Large intestine (tissue), 12 donors: ENCODE data around the gene CCDC87. TPM values are rescaled to one million over a fixed set of nuclear protein-coding genes. Genes with fewer than 3 reads are reported as not detected.
A peak's percentile ranks its signal among the peaks of the same experiment; 100 is the strongest.
"Not testable (repeated sequence)": the region's sequence is repeated elsewhere in the genome, so short reads cannot be mapped to it uniquely, and the experiment has no call there.

ENCODE experiments used
- DNase-seq, 2 donors: peaks; one replicate each; pipeline versions ENCODE4 v3.0.0 to v3.0.0-alpha.2; 2013
- H3K27ac ChIP-seq: one replicate; pipeline ENCODE4 v1.5.1; 2013; ENCODE audit warnings: low read length
- H3K27me3 ChIP-seq: 2 replicates; pipeline ENCODE4 v1.6.1; 2013; ENCODE audit warnings: low read length; ENCODE audit not compliant: control insufficient read depth, insufficient read depth
- H3K36me3 ChIP-seq: 2 replicates; pipeline ENCODE4 v1.6.1; 2013; ENCODE audit warnings: low read length; ENCODE audit not compliant: control insufficient read depth, insufficient read depth
- H3K4me1 ChIP-seq: one replicate; pipeline ENCODE4 v1.6.1; 2013; ENCODE audit warnings: low read length; ENCODE audit not compliant: control insufficient read depth, insufficient read depth
- H3K4me3 ChIP-seq: one replicate; pipeline ENCODE4 v1.5.1; 2013; ENCODE audit warnings: low read length
- H3K9me3 ChIP-seq: one replicate; pipeline ENCODE4 v1.6.1; 2013; ENCODE audit warnings: mild to moderate bottlenecking, low read depth, low read length, moderate library complexity; ENCODE audit not compliant: control insufficient read depth
- WGBS: methylation state at CpG from one replicate; pipeline ENCODE4 v1.1.5; 2013; ENCODE audit warnings: low lambda C conversion rate; ENCODE audit not compliant: insufficient coverage; 5-methylcytosine and 5-hydroxymethylcytosine counted together
- long read RNA-seq, 11 donors: transcript quantifications; one replicate each; lab custom pipeline, GENCODE V29; 2026
- polyA plus RNA-seq: library from polyadenylated mRNA; unstranded; fragments of 120-200 nt; gene quantifications from one replicate; pipeline ENCODE4 v1.2.1, GENCODE V29; 2013

The CCDC87 gene
- polyA plus RNA-seq: 0.09 TPM
- long read RNA-seq, donor 1: 0 reads
- long read RNA-seq, donor 2: 0 reads
- long read RNA-seq, donor 3: 0 reads
- long read RNA-seq, donor 4: 0 reads
- long read RNA-seq, donor 5: 0 reads
- long read RNA-seq, donor 6: 0 reads
- long read RNA-seq, donor 7, partial matches to known transcripts: 0 of 1 reads
- long read RNA-seq, donor 7, other reads (novel, unspliced or antisense): 0 of 1 reads
- long read RNA-seq, donor 8, partial matches to known transcripts: 0 of 1 reads
- long read RNA-seq, donor 8, other reads (novel, unspliced or antisense): 0 of 1 reads
- long read RNA-seq, donor 9: 0 reads
- long read RNA-seq, donor 10: 0 reads
- long read RNA-seq, donor 11: 0 reads

GRCh38 chr11:66592457-66593302 lies at the start of gene CCDC87, which contains the start of gene CCS:
TSS of gene CCDC87 (minus strand) at chr11:66593063. CDS start at chr11:66593015, 48 bp downstream.
TSS of gene CCS (plus strand) at chr11:66593185. CDS start at chr11:66593262, 77 bp downstream.
- Histone ChIP-seq H3K9me3 (peaks cover 11% of the 10 kb centered on the region), H3K27me3 (no peaks in the 10 kb centered on the region), H3K27ac (peak within 1 kb of the TSS; percentile 60), H3K4me3 (peak within 1 kb of the TSS; percentile 75), H3K36me3 (no peaks in the 10 kb centered on the region), H3K4me1 (peaks cover 8% of the 10 kb centered on the region)
- no CpG with 5 or more reads among the region's 68 CpGs for WGBS
- peak; percentile 96 to 98 for DNase-seq

GRCh38 chr11:66641834-66642233 lies 49.0 kb upstream of the CCDC87 start:
- H3K4me1 ChIP-seq: peaks cover 33% of the 10 kb centered on the region
- no peak overlapping the region for H3K27ac ChIP-seq
- H3K36me3 ChIP-seq: peaks cover 62% of the 10 kb centered on the region
- no peak for DNase-seq
- 67% methylated on average over 2 of the region's 3 CpGs for WGBS
- H3K4me3 ChIP-seq: peak overlapping the region; percentile 89
- H3K27me3 ChIP-seq: no peaks in the 10 kb centered on the region
- H3K9me3 ChIP-seq: no peaks in the 10 kb centered on the region

- H3K9me3 ChIP-seq, H3K27me3 ChIP-seq, H3K27ac ChIP-seq, DNase-seq: not testable (repeated sequence)
- H3K4me1 ChIP-seq: peaks cover 33% of the 10 kb centered on the region
- peak overlapping the region; percentile 89 for H3K4me3 ChIP-seq
- peaks cover 43% of the 10 kb centered on the region for H3K36me3 ChIP-seq
- WGBS: no CpG with 5 or more reads among the region's 10 CpGs
Measured at GRCh38 chr11:66639814-66640340, 47.0 kb upstream of the CCDC87 start.

- peak overlapping the region; percentile 89 for H3K4me3 ChIP-seq
- H3K9me3 ChIP-seq: no peaks in the 10 kb centered on the region
- H3K36me3 ChIP-seq: peaks cover 41% of the 10 kb centered on the region
- DNase-seq: peak in 1 of 2 donors; percentile 71
- H3K27ac ChIP-seq: peak overlapping the region; percentile 91
- H3K27me3 ChIP-seq: no peaks in the 10 kb centered on the region
- H3K4me1 ChIP-seq: peaks cover 33% of the 10 kb centered on the region
- WGBS: 0% methylated on average over 2 of the region's 27 CpGs
Measured at GRCh38 chr11:66639066-66639813, 46.4 kb upstream of the CCDC87 start.

GRCh38 chr11:66638177-66639065 lies 45.6 kb upstream of the CCDC87 start, which contains the start of gene RBM4:
TSS of gene RBM4 (plus strand) at chr11:66638703. CDS start at chr11:66639712, 1,009 bp downstream.
- Histone ChIP-seq H3K27ac (peak within 1 kb of the TSS; percentile 91), H3K9me3 (no peaks in the 10 kb centered on the region), H3K27me3 (no peaks in the 10 kb centered on the region), H3K36me3 (peaks cover 35% of the 10 kb centered on the region), H3K4me1 (peaks cover 28% of the 10 kb centered on the region), H3K4me3 (peak within 1 kb of the TSS; percentile 89)
- 0% methylated on average over 5 of the region's 63 CpGs for WGBS
- peak; percentile 99 to 100 for DNase-seq

- no peak for DNase-seq
- peak overlapping the region; percentile 45 for H3K27ac ChIP-seq
- no peaks in the 10 kb centered on the region for H3K9me3 ChIP-seq
- WGBS: 38% methylated on average over 2 of the region's 12 CpGs
- H3K4me3 ChIP-seq: peak overlapping the region; percentile 89
- peaks cover 28% of the 10 kb centered on the region for H3K4me1 ChIP-seq
- peaks cover 32% of the 10 kb centered on the region for H3K36me3 ChIP-seq
- H3K27me3 ChIP-seq: no peaks in the 10 kb centered on the region
Measured at GRCh38 chr11:66637557-66638176, 44.8 kb upstream of the CCDC87 start.

GRCh38 chr11:66636411-66636810 lies 43.5 kb upstream of the CCDC87 start:
- no CpG with 5 or more reads among the region's 3 CpGs for WGBS

GRCh38 chr11:66632952-66633351 lies 40.1 kb upstream of the CCDC87 start:
- Histone ChIP-seq H3K36me3 (peaks cover 37% of the 10 kb centered on the region), H3K9me3 (no peaks in the 10 kb centered on the region), H3K4me1 (peaks cover 6% of the 10 kb centered on the region), H3K27ac (no peak overlapping the region), H3K4me3 (no peak overlapping the region), H3K27me3 (no peaks in the 10 kb centered on the region)
- 83% methylated on average over 1 of the region's 2 CpGs for WGBS
- no peak for DNase-seq

More at GRCh38 chr11:66636411-66636810, 43.5 kb upstream of the CCDC87 start:
- peaks cover 32% of the 10 kb centered on the region for H3K36me3 ChIP-seq
- DNase-seq: no peak
- H3K27ac ChIP-seq: no peak overlapping the region
- H3K4me1 ChIP-seq: peaks cover 19% of the 10 kb centered on the region
- no peak overlapping the region for H3K4me3 ChIP-seq
- H3K9me3 ChIP-seq: no peaks in the 10 kb centered on the region
- H3K27me3 ChIP-seq: no peaks in the 10 kb centered on the region

- Histone ChIP-seq H3K27me3 (no peaks in the 10 kb centered on the region), H3K27ac (no peak overlapping the region), H3K4me1 (no peaks in the 10 kb centered on the region), H3K9me3 (no peaks in the 10 kb centered on the region), H3K4me3 (no peak overlapping the region), H3K36me3 (peaks cover 47% of the 10 kb centered on the region)
- DNase-seq: no peak
- no CpG with 5 or more reads among the region's 6 CpGs for WGBS
Measured at GRCh38 chr11:66631883-66632282, 39.0 kb upstream of the CCDC87 start.
